Measurements from ENCODE around the gene SLC22A31. TPM values are rescaled to one million over a fixed set of nuclear protein-coding genes. Genes with fewer than 3 reads are reported as not detected.
"Not testable (repeated sequence)": the region's sequence is repeated elsewhere in the genome, so short reads cannot be mapped to it uniquely, and the experiment has no call there.

Gene SLC22A31
- 1 to 10 TPM in 5 of 7 donors, under 1 TPM in 1, not detected in 1; 0.94 to 7.8 (median 3.6) TPM for total RNA-seq
- 1 to 10 TPM in 1 of 2 donors, not detected in 1; 2.0 TPM for polyA plus RNA-seq
- long read RNA-seq, donor 1, result 0 reads
- long read RNA-seq, donor 2, result 0 reads
- long read RNA-seq, donor 3, transcript SLC22A31-203 (5 exons, 780 nt), result major isoform, 8 of 20 reads
- long read RNA-seq, donor 3, partial matches to known transcripts, result 2 of 20 reads
- long read RNA-seq, donor 3, other reads (novel, unspliced or antisense), result 9 of 20 reads

DNA sequence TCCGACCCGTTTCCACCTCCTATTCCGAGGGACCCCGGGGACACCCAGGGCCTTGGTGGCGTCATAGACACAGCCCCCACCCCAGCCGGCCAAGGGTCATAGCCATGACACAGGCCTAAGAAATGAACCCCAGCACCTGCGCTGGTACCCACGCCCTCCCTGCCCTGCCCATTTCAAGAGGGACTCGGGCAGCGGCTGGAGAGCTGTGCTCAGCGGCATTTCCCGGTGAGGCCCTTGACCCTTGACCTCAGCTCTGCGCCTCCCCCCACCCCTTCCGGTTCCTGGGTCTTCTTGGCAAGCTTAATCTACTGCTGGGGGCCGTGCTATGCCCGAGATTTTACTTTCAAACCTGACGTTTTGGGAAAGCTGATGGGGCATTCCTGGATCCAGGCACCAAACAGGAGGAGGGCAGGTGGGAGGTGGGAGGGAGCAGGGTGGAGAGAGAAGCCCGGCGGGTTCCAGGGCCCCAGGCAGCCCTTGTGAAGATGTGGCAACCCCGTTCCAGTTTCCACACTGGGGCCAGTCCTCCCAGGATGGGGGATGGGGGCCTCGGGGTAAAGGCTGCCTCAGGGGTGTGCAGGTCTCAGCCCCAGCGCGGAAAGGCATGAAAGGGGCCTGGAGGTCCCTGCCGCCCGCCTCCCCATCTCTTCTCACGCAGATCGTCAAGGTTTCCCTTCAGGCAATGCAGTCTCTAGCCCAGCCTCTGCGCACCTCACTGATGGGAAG, at the start of gene SLC22A31:
Gene SLC22A31, minus strand, starts transcription at position 414 of the 726 bp plus-strand sequence. Its CDS starts 36 bp downstream, at position 378.
- intact Hi-C loops (cut with DNase I), result no loop called here
- Histone ChIP-seq H3K4me1 (ENCODE audit: insufficient read depth) (peaks cover 3% of the 10 kb centered on the region), H3K4me3 (peak within 1 kb of the TSS; percentile 28), H3K27me3 (no peaks in the 10 kb centered on the region), H3K36me3 (no peaks in the 10 kb centered on the region), H3K9me3 (no peaks in the 10 kb centered on the region), H3K27ac (no peak within 1 kb of the TSS)
- peak in 1 of 5 donors; percentile 48 for DNase-seq
- 9 to 14% (median 9%) methylated on average over 28 of the region's 28 CpGs for WGBS, 3 donors
- TF ChIP-seq EP300 (IDR thresholded peaks at IDR 0.05) (no peak), POLR2A (IDR thresholded peaks at IDR 0.05) (no peak), CTCF (IDR thresholded peaks at IDR 0.05) (no peak)

DNA sequence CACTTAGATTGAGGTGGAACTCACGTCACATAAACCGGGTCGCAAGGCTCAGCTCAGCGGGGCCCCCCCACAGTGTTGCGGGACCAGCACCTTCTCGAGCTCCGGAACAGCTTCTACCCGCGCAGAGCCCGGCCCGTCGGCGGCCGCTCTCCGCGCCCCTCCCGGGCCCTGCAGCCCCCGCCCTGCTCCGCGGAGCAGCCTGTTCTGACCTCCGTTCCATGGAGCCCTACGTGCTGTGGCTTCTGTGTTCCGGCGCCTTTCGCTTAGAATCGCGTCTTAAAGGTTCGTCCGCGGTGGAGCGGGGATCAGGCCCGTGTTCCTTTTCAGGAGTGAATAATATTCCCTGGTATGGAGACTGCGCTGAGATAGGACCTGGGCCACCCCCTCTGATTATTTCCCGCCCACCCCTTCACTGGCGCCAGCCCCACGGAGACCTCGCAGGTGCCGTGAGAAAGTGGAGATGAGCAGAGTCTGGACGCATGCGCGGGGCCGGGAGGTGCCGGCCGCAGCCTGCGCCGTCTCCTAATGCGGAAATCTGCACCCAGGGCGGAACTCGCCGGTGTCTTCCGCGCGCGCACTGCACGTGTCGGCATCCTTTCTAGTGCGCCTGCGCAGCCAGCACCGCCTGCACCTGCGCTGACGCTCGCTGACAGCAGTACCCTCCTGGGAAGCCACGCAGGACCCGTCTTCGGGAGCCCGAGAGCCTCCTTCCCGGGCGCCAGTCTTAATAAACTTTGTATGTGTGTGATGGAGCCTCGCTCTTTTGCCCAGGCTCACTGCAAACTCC, 48.1 kb upstream of the SLC22A31 start:
- 51 to 62% (median 62%) methylated on average over 65 to 69 of the region's 69 CpGs for WGBS, 3 donors
- intact Hi-C loops (cut with DNase I), result loop anchor here in 2 of 4 donors (10.0 kb wide), 2 partner anchors 236 to 316 kb away; partner anchors contain the start of gene RPL13 (in 1 of the 2)
- DNase-seq, result peak in 3 of 5 donors; percentile 20 to 55 (median 54)
- Histone ChIP-seq H3K9me3 (no peaks in the 10 kb centered on the region), H3K4me3 (peak overlapping the region; percentile 34), H3K36me3 (no peaks in the 10 kb centered on the region), H3K4me1 (ENCODE audit: insufficient read depth) (peaks cover 5% of the 10 kb centered on the region), H3K27ac (no peak overlapping the region), H3K27me3 (no peaks in the 10 kb centered on the region)
- TF ChIP-seq EP300 (IDR thresholded peaks at IDR 0.05), result no peak
- no peak for TF ChIP-seq POLR2A (IDR thresholded peaks at IDR 0.05)
- TF ChIP-seq CTCF (IDR thresholded peaks at IDR 0.05), result no peak

- not testable (repeated sequence) for H3K4me1 ChIP-seq (ENCODE audit: insufficient read depth); H3K27me3 ChIP-seq; H3K36me3 ChIP-seq; H3K27ac ChIP-seq; H3K9me3 ChIP-seq; DNase-seq
- intact Hi-C loops (cut with DNase I), result loop anchor here in 3 of 4 donors (2.0 to 10.0 kb wide), 3 partner anchors 237 to 317 kb away; partner anchors contain the start of gene RPL13 (in 1 of the 3)
- 1 to 3% (median 1%) methylated on average over 21 to 45 of the region's 45 CpGs for WGBS, 3 donors
- H3K4me3 ChIP-seq, result peak overlapping the region; percentile 34
These were observed 47.4 kb upstream of the SLC22A31 start for GRCh38 chr16:89247734-89248075.

- DNase-seq, result peak; percentile 92 to 98 (median 96)
- intact Hi-C loops (cut with DNase I), result loop anchor here in 3 of 4 donors (2.0 to 10.0 kb wide), 3 partner anchors 238 to 318 kb away; partner anchors contain the start of gene RPL13 (in 1 of the 3)
- 1% methylated on average over 25 to 78 of the region's 78 CpGs for WGBS, 3 donors
These were observed 46.8 kb upstream of the SLC22A31 start for GRCh38 chr16:89246903-89247733.

More at GRCh38 chr16:89246903-89247733, 46.8 kb upstream of the SLC22A31 start:
- peak overlapping the region; percentile 34 for H3K4me3 ChIP-seq
- peaks cover 5% of the 10 kb centered on the region for H3K4me1 ChIP-seq (ENCODE audit: insufficient read depth)
- no peaks in the 10 kb centered on the region for H3K9me3 ChIP-seq
- TF ChIP-seq POLR2A (IDR thresholded peaks at IDR 0.05), result no peak
- no peak for TF ChIP-seq CTCF (IDR thresholded peaks at IDR 0.05)
- no peak for TF ChIP-seq EP300 (IDR thresholded peaks at IDR 0.05)
- peak overlapping the region in 1 of 2 donors; percentile 6 for H3K27ac ChIP-seq
- no peaks in the 10 kb centered on the region for H3K36me3 ChIP-seq
- H3K27me3 ChIP-seq, result no peaks in the 10 kb centered on the region

Data from ovary (tissue), 10 donors.